Hepatocyte (in vitro differentiated cells): ENCODE data around the gene LMCD1. TPM values are rescaled to one million over a fixed set of nuclear protein-coding genes. Genes with fewer than 3 reads are reported as not detected.

ENCODE experiments used
- DNase-seq: peaks from one replicate; pipeline ENCODE4 v3.0.0-alpha.2; 2016; ENCODE audit warnings: low spot score
- H2AFZ ChIP-seq: fragments of 200-600 bp; sonication (generic); 2 replicates; pipeline ENCODE4 v1.6.0; 2016; ENCODE audit warnings: antibody characterized with exemption, mild to moderate bottlenecking
- H3K27ac ChIP-seq: fragments of 200-600 bp; sonication (generic); 2 replicates; pipeline ENCODE4 v1.5.1; 2016; ENCODE audit warnings: mild to moderate bottlenecking
- H3K27me3 ChIP-seq: fragments of 200-600 bp; sonication (generic); 2 replicates; pipeline ENCODE4 v1.6.1; 2016
- H3K36me3 ChIP-seq: fragments of 200-600 bp; sonication (generic); replicated peaks from 2 replicates; pipeline ENCODE4 v1.5.1; 2016; ENCODE audit warnings: low read depth; ENCODE audit not compliant: insufficient read depth
- H3K4me1 ChIP-seq: fragments of 200-600 bp; sonication (generic); 2 replicates; pipeline ENCODE4 v1.5.1; 2016; ENCODE audit warnings: mild to moderate bottlenecking, moderate library complexity; ENCODE audit not compliant: insufficient read depth
- H3K4me2 ChIP-seq: fragments of 200-600 bp; sonication (generic); 2 replicates; pipeline ENCODE4 v1.6.0; 2016
- H3K4me3 ChIP-seq: fragments of 200-600 bp; sonication (generic); 2 replicates; pipeline ENCODE4 v1.5.1; 2016; ENCODE audit warnings: mild to moderate bottlenecking
- H3K79me2 ChIP-seq: fragments of 200-600 bp; sonication (generic); 2 replicates; pipeline ENCODE4 v1.6.0; 2017; ENCODE audit warnings: mild to moderate bottlenecking
- H3K9me2 ChIP-seq: fragments of 200-600 bp; sonication (generic); replicated peaks from 2 replicates; pipeline ENCODE4 v1.6.0; 2017; ENCODE audit warnings: mild to moderate bottlenecking; ENCODE audit not compliant: insufficient read depth
- H3K9me3 ChIP-seq: fragments of 200-600 bp; sonication (generic); 2 replicates; pipeline ENCODE4 v1.5.1; 2016; ENCODE audit warnings: low read depth, mild to moderate bottlenecking
- H4K20me1 ChIP-seq: fragments of 200-600 bp; sonication (generic); 2 replicates; pipeline ENCODE4 v1.6.0; 2016; ENCODE audit warnings: mild to moderate bottlenecking; ENCODE audit not compliant: insufficient read depth, poor library complexity, severe bottlenecking
- EZH2 ChIP-seq: fragments of 200-600 bp; sonication (generic); IDR thresholded peaks from 2 replicates; pipeline ENCODE4 v1.6.1; 2016; ENCODE audit warnings: antibody characterized with exemption, mild to moderate bottlenecking, borderline replicate concordance
- EZH2phosphoT487 ChIP-seq: fragments of 200-600 bp; sonication (generic); IDR thresholded peaks from one replicate; pipeline ENCODE4 v1.6.1; 2018; ENCODE audit warnings: antibody characterized with exemption, mild to moderate bottlenecking, low read depth, moderate library complexity; ENCODE audit not compliant: unreplicated experiment, severe bottlenecking
- whole genome bisulfite sequencing: methylation state at CpG from one replicate; pipeline ENCODE4 v1.1.6; 2016; ENCODE audit warnings: low lambda C conversion rate; ENCODE audit errors: missing lambda C conversion rate; 5-methylcytosine and 5-hydroxymethylcytosine counted together
- polyA plus RNA-seq: library from polyadenylated mRNA; unstranded; fragments of >200 nt; fragmentation: Nextera tagmentation; extraction: Ambion mirVana; gene quantifications from 2 replicates; pipeline ENCODE4 v1.2.1, GENCODE V29; 2016
- total RNA-seq: library from RNA; depleted of rRNA; stranded (reverse); fragments of >200 nt; gene quantifications from 2 replicates; pipeline ENCODE4 v1.2.3, GENCODE V29; 2014
- TF ChIP-seq, protein P1 (sequence below): fragments of 200-600 bp; sonication (generic); IDR thresholded peaks from 2 replicates; pipeline ENCODE4 v1.5.1; 2016; ENCODE audit warnings: antibody characterized with exemption, mild to moderate bottlenecking; ENCODE audit not compliant: poor library complexity

Gene LMCD1
- total and polyA plus RNA-seq, 2 experiments from 2014 or later: 195 to 347 TPM

GRCh38 chr3:8458238-8458661, 43.4 kb upstream of the LMCD1 start:
- Histone ChIP-seq H3K9me2 (no peaks in the 10 kb centered on the region), H3K4me3 (no peak overlapping the region), H4K20me1 (no peaks in the 10 kb centered on the region), H3K9me3 (no peaks in the 10 kb centered on the region), H3K27me3 (no peaks in the 10 kb centered on the region), H3K4me1 (no peaks in the 10 kb centered on the region), H3K4me2 (no peak overlapping the region), H2AFZ (no peak overlapping the region), H3K27ac (no peak overlapping the region), H3K79me2 (no peaks in the 10 kb centered on the region), H3K36me3 (no peaks in the 10 kb centered on the region)
- TF ChIP-seq EZH2phosphoT487 (no peak), EZH2 (no peak)
- TF ChIP-seq, protein P1, sequence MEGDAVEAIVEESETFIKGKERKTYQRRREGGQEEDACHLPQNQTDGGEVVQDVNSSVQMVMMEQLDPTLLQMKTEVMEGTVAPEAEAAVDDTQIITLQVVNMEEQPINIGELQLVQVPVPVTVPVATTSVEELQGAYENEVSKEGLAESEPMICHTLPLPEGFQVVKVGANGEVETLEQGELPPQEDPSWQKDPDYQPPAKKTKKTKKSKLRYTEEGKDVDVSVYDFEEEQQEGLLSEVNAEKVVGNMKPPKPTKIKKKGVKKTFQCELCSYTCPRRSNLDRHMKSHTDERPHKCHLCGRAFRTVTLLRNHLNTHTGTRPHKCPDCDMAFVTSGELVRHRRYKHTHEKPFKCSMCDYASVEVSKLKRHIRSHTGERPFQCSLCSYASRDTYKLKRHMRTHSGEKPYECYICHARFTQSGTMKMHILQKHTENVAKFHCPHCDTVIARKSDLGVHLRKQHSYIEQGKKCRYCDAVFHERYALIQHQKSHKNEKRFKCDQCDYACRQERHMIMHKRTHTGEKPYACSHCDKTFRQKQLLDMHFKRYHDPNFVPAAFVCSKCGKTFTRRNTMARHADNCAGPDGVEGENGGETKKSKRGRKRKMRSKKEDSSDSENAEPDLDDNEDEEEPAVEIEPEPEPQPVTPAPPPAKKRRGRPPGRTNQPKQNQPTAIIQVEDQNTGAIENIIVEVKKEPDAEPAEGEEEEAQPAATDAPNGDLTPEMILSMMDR: no peak
- no peak for DNase-seq
- WGBS: 83% methylated on average over 2 of the region's 2 CpGs

DNA sequence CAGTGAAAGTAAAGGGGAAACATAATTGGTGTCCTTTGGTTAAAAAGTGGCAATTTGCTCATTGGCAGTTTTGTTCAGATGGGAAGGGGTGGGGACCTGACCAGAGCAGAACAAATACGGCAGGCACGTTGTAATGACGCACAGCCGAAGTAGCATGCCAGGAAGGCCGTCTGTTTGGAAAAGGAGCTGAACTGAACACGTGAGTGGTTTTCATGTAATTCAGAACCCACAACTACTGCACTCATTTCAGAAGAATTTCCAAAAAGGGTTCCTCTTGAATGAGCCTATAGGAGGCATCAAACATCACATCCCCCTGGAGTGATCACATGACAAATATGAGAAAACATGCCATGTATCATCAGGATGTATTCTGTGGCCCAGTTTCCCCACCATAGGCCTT, 42.9 kb upstream of the LMCD1 start:
- 86% methylated on average over 6 of the region's 6 CpGs for WGBS
- Histone ChIP-seq H3K27ac (no peak overlapping the region), H3K36me3 (no peaks in the 10 kb centered on the region), H3K4me1 (no peaks in the 10 kb centered on the region), H4K20me1 (no peaks in the 10 kb centered on the region), H3K9me2 (no peaks in the 10 kb centered on the region), H3K4me3 (no peak overlapping the region), H3K4me2 (no peak overlapping the region), H2AFZ (no peak overlapping the region), H3K9me3 (no peaks in the 10 kb centered on the region), H3K79me2 (no peaks in the 10 kb centered on the region), H3K27me3 (no peaks in the 10 kb centered on the region)
- TF ChIP-seq, protein P1: no peak
- no peak for TF ChIP-seq EZH2
- TF ChIP-seq EZH2phosphoT487: no peak
- DNase-seq: no peak

DNA sequence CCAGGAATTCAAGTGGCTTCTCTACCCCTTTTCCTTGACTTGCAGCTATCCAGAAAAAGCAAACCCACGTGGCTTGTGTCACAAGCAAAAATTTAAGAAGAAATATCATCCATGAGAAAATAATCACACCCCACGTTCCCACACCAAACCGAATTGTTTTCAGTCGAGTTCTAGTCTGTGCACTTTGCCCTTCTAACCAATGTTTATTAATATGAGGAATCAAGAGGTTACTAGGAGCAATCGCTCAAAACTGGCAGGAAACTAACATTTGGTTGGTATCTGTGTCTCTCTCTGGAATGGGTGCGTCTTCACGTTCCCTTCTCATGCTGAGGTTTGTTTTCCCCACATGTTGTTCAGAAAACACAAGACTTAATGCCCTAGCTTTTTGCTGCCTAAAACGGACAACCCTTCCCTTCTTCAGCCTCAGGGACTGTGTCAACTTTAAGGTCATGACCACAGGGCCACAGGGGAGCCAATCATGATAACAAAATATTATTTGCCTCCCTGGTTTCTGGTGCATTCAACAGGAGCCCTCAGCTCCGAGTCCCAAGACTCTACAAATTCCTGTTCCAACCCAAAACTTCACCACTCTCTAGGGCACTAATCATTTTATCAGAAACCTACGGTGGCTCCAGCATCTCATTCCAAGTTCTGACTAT, 41.4 kb upstream of the LMCD1 start:
- 83% methylated on average over 10 of the region's 10 CpGs for WGBS
- Histone ChIP-seq H4K20me1 (no peaks in the 10 kb centered on the region), H3K9me2 (no peaks in the 10 kb centered on the region), H3K4me1 (no peaks in the 10 kb centered on the region), H2AFZ (no peak overlapping the region), H3K36me3 (no peaks in the 10 kb centered on the region), H3K9me3 (no peaks in the 10 kb centered on the region), H3K4me2 (no peak overlapping the region), H3K79me2 (no peaks in the 10 kb centered on the region), H3K27me3 (no peaks in the 10 kb centered on the region), H3K4me3 (no peak overlapping the region), H3K27ac (no peak overlapping the region)
- TF ChIP-seq, protein P1: no peak
- no peak for TF ChIP-seq EZH2
- TF ChIP-seq EZH2phosphoT487: no peak
- no peak for DNase-seq
